CD14-positive monocyte (primary cell): Measurements from ENCODE around the gene CREB5. TPM values are rescaled to one million over a fixed set of nuclear protein-coding genes. Genes with fewer than 3 reads are reported as not detected.

Experiments used
- DNase-seq, 3 donors: peaks; one replicate each; pipeline ENCODE4 v3.0.0-alpha.2; 2011 to 2022
- H2AFZ ChIP-seq: 2 replicates; pipeline ENCODE4 v1.6.0; 2012; ENCODE audit warnings: mild to moderate bottlenecking, low read depth, low read length, inconsistent platforms; ENCODE audit not compliant: insufficient read depth, poor library complexity, severe bottlenecking
- H3K27ac ChIP-seq, 2 donors: 1 replicate in 1 of 2; 2 replicates in 1 of 2; pipeline ENCODE4 v1.5.1; 2012 to 2013; ENCODE audit warnings: low read length in 2 of 2, control low read depth in 1 of 2, inconsistent platforms in 1 of 2, low read depth in 1 of 2, mild to moderate bottlenecking in 1 of 2
- H3K27me3 ChIP-seq, 2 donors: one replicate each; pipeline versions ENCODE4 v1.6.0 to v1.6.1; 2011 to 2013; ENCODE audit warnings: low read length in 2 of 2; ENCODE audit not compliant: control insufficient read depth in 2 of 2, insufficient read depth in 2 of 2
- H3K36me3 ChIP-seq, 2 donors: replicated peaks in 1 of 2; 1 replicate in 1 of 2; 2 replicates in 1 of 2; pipeline versions ENCODE4 v1.5.1 to v1.6.1; 2012 to 2013; ENCODE audit warnings: low read length in 2 of 2, control low read depth in 1 of 2, inconsistent platforms in 1 of 2, mild to moderate bottlenecking in 1 of 2; ENCODE audit not compliant: insufficient read depth in 2 of 2, control insufficient read depth in 1 of 2
- H3K4me1 ChIP-seq, 2 donors: 1 replicate in 1 of 2; 2 replicates in 1 of 2; pipeline versions ENCODE4 v1.5.1 to v1.6.1; 2012 to 2013; ENCODE audit warnings: low read length in 2 of 2, control low read depth in 1 of 2, inconsistent platforms in 1 of 2, mild to moderate bottlenecking in 1 of 2, moderate library complexity in 1 of 2; ENCODE audit not compliant: insufficient read depth in 2 of 2, control insufficient read depth in 1 of 2
- H3K4me2 ChIP-seq: replicated peaks from 2 replicates; pipeline ENCODE3; 2012; ENCODE audit warnings: low read length, moderate library complexity, mild to moderate bottlenecking; ENCODE audit not compliant: poor library complexity, severe bottlenecking; ENCODE audit errors: extremely low read depth
- H3K4me3 ChIP-seq, 3 experiments: fragments of 200-600 bp in 1 of 3; sonication (generic) in 1 of 3; replicated peaks in 1 of 3; 1 replicate in 2 of 3; 2 replicates in 1 of 3; pipeline ENCODE4 v1.5.1; 2011 to 2013; ENCODE audit warnings: low read length in 3 of 3, mild to moderate bottlenecking in 3 of 3, control low read depth in 2 of 3, low read depth in 2 of 3, inconsistent platforms in 1 of 3, moderate library complexity in 1 of 3
- H3K79me2 ChIP-seq: 2 replicates; pipeline ENCODE4 v1.6.0; 2012; ENCODE audit warnings: mild to moderate bottlenecking, control low read depth, inconsistent platforms, low read length, moderate library complexity; ENCODE audit not compliant: insufficient read depth
- H3K9ac ChIP-seq: 2 replicates; pipeline ENCODE4 v1.6.0; 2017; ENCODE audit warnings: low read length, mild to moderate bottlenecking; ENCODE audit not compliant: insufficient read depth, poor library complexity, severe bottlenecking
- H3K9me3 ChIP-seq, 2 donors: replicated peaks in 1 of 2; 1 replicate in 1 of 2; 2 replicates in 1 of 2; pipeline versions ENCODE4 v1.5.1 to v1.6.1; 2012 to 2013; ENCODE audit warnings: low read length in 2 of 2, control low read depth in 1 of 2; ENCODE audit not compliant: control insufficient read depth in 1 of 2, insufficient read depth in 1 of 2
- H4K20me1 ChIP-seq: 2 replicates; pipeline ENCODE4 v1.6.0; 2012; ENCODE audit warnings: mild to moderate bottlenecking, low read length, control low read depth, moderate library complexity; ENCODE audit not compliant: insufficient read depth
- H3K27ac Mint-ChIP-seq, 7 donors: one replicate each; pipeline ENCODE4 v1.8.0; 2020; ENCODE audit warnings: mild to moderate bottlenecking in 7 of 7, mixed read lengths in 7 of 7, moderate library complexity in 6 of 7, inconsistent platforms in 2 of 7
- H3K27me3 Mint-ChIP-seq, 3 donors: one replicate each; pipeline ENCODE4 v1.8.0; 2021 to 2022; ENCODE audit warnings: low read depth in 3 of 3, mild to moderate bottlenecking in 3 of 3, mixed read lengths in 3 of 3, moderate library complexity in 3 of 3, inconsistent platforms in 1 of 3
- H3K36me3 Mint-ChIP-seq, 2 donors: one replicate each; pipeline ENCODE4 v1.8.0; 2020; ENCODE audit warnings: mixed read lengths in 2 of 2, inconsistent platforms in 1 of 2, mild to moderate bottlenecking in 1 of 2
- H3K4me1 Mint-ChIP-seq: one replicate; pipeline ENCODE4 v1.8.0; 2020; ENCODE audit warnings: mild to moderate bottlenecking, mixed read lengths
- H3K4me3 Mint-ChIP-seq, 2 donors: one replicate each; pipeline ENCODE4 v1.8.0; 2020; ENCODE audit warnings: mild to moderate bottlenecking in 2 of 2, mixed read lengths in 2 of 2, moderate library complexity in 1 of 2
- H3K9me3 Mint-ChIP-seq, 7 donors: one replicate each; pipeline ENCODE4 v1.8.0; 2020 to 2022; ENCODE audit warnings: mixed read lengths in 7 of 7, mild to moderate bottlenecking in 6 of 7, moderate library complexity in 6 of 7, inconsistent platforms in 2 of 7
- CTCF ChIP-seq: fragments of 200-600 bp; IDR thresholded peaks from one replicate; pipeline ENCODE4 v1.8.0; 2022; ENCODE audit warnings: antibody characterized with exemption, mild to moderate bottlenecking
- WGBS: methylation state at CpG from one replicate; pipeline ENCODE4 v1.1.5; 2013; ENCODE audit warnings: missing lambda C conversion rate; ENCODE audit not compliant: insufficient coverage; 5-methylcytosine and 5-hydroxymethylcytosine counted together
- intact Hi-C, 2 donors: fragments of 100-400 bp; cut with micrococcal nuclease; formaldehyde crosslinking; loops; one replicate each; pipeline versions ENCODE4 v1.15.0 to v1.15.1; 2023
- polyA plus RNA-seq, 3 donors: library from polyadenylated mRNA; depleted of rRNA in 1 of 3; unstranded in 2 of 3; stranded (reverse) in 1 of 3; fragments of 300-500 nt in 2 of 3; fragments of >200 nt in 1 of 3; fragmentation: Illumina TruSeq in 2 of 3; gene quantifications; 1 replicate in 2 of 3; 2 replicates in 1 of 3; pipeline ENCODE4 v1.2.3, GENCODE V29; 2012 to 2021

The CREB5 gene
- polyA plus RNA-seq, 3 donors, result 25.1 to 72.3 (median 44.2) TPM

DNA sequence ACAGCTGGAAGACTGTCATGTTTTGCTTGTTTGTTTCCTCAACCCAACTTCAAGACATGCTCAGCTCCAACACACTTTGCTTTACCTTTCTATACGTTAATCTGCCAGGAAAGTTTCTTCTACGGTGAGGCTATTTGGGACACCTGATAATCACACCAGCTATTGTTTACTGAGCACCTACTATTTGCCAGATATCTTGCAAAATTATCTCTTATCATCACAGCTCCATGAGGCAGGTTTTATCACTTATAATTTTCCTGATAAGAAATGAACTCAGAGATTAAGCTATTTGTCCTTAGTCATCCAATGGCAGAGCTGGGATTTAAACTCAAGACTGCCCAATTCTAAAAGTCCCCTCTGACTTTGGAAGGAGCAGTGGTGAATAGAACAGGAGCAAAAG is 117.4 kb downstream of the CREB5 start:
- Histone ChIP-seq H3K79me2 (no peaks in the 10 kb centered on the region), H3K4me1 (no peaks in the 10 kb centered on the region), H3K4me3 (no peak overlapping the region), H3K27ac (no peak overlapping the region), H2AFZ (no peak overlapping the region), H3K9me3 (no peaks in the 10 kb centered on the region), H3K9ac (no peak overlapping the region), H3K36me3 (no peaks in the 10 kb centered on the region), H3K27me3 (no peaks in the 10 kb centered on the region), H4K20me1 (no peaks in the 10 kb centered on the region), H3K4me2 (no peak overlapping the region)
- Mint-ChIP-seq H3K4me1 (no peaks in the 10 kb centered on the region), H3K9me3 (peaks cover 0 to 8% (median 0%) of the 10 kb centered on the region in 7 donors), H3K36me3 (no peaks in the 10 kb centered on the region), H3K4me3 (no peak overlapping the region), H3K27me3 (peaks cover 0 to 6% (median 5%) of the 10 kb centered on the region in 3 donors), H3K27ac (no peak overlapping the region)
- WGBS, result 100% methylated on average over 2 of the region's 2 CpGs
- no peak for DNase-seq
- intact Hi-C loops, result no loop called here
- no peak for TF ChIP-seq CTCF

DNA sequence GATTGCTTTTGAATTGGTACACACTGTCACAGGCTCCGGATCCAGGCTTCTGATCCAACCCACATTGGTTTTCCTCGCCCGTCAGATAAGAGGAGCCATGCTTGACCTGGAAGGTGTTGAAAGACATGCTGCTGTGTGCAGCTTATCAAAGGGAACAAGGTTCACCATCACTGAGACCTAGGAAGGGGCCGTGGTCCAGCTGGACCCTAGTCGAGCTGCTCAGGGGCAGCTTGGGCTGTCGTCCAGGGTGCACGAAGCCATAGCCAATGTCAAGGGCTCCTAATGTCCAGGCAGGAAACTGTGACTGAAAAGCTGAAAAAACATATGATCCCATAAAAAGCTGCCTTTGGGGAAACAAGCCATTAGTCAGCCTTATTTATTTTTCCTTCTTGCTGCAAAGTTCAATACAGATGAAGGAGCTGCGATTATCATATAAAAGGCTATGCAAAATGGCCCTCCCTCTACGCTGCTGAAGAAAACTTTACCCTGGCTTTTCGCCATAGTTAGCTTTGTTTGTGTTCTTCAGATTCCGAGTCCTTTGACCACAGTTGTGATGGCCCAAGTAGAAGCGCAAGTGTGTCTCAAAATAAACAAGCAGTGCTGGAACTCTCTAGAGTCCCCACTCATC is 118.0 kb downstream of the CREB5 start:
- Histone ChIP-seq H3K27ac (no peak overlapping the region), H3K4me1 (no peaks in the 10 kb centered on the region), H3K27me3 (no peaks in the 10 kb centered on the region), H4K20me1 (no peaks in the 10 kb centered on the region), H3K4me2 (no peak overlapping the region), H3K9me3 (no peaks in the 10 kb centered on the region), H3K9ac (no peak overlapping the region), H3K79me2 (no peaks in the 10 kb centered on the region), H3K4me3 (no peak overlapping the region), H3K36me3 (no peaks in the 10 kb centered on the region), H2AFZ (no peak overlapping the region)
- Mint-ChIP-seq H3K4me1 (no peaks in the 10 kb centered on the region), H3K27ac (no peak overlapping the region), H3K36me3 (no peaks in the 10 kb centered on the region), H3K9me3 (peaks cover 0 to 8% (median 0%) of the 10 kb centered on the region in 7 donors), H3K4me3 (no peak overlapping the region), H3K27me3 (peaks cover 0 to 6% (median 5%) of the 10 kb centered on the region in 3 donors)
- intact Hi-C loops, result no loop called here
- no peak for DNase-seq
- WGBS, result 93% methylated on average over 10 of the region's 12 CpGs
- TF ChIP-seq CTCF, result no peak
